GM12875 (cell line): Measurements from ENCODE around the gene NSMCE4A.
"Not testable (repeated sequence)": the region's sequence is repeated elsewhere in the genome, so short reads cannot be mapped to it uniquely, and the experiment has no call there.

Source experiments
- H3K4me3 ChIP-seq: one replicate; pipeline ENCODE4 v1.5.1; 2011; ENCODE audit warnings: low read depth, low read length, control low read depth
- CTCF ChIP-seq: IDR thresholded peaks from 2 replicates; pipeline ENCODE4 v1.5.1; 2011; ENCODE audit warnings: low read depth, mild to moderate bottlenecking, control low read depth, inconsistent platforms, low read length, moderate library complexity, borderline replicate concordance; ENCODE audit not compliant: insufficient read depth

Gene NSMCE4A

GRCh38 chr10:121984463-121984862 is 9.4 kb upstream of the NSMCE4A start:
- H3K4me3 ChIP-seq = no peak overlapping the region
- TF ChIP-seq CTCF = no peak

- H3K4me3 ChIP-seq = no peak overlapping the region
- no peak for TF ChIP-seq CTCF
These were observed 8.8 kb upstream of the NSMCE4A start for GRCh38 chr10:121983852-121984251.

- no peak for TF ChIP-seq CTCF
- no peak overlapping the region for H3K4me3 ChIP-seq
These were observed 6.3 kb upstream of the NSMCE4A start for GRCh38 chr10:121981346-121981745.

GRCh38 chr10:121978511-121978910 is 3.5 kb upstream of the NSMCE4A start:
- TF ChIP-seq CTCF = no peak
- no peak overlapping the region for H3K4me3 ChIP-seq

- no peak for TF ChIP-seq CTCF
- H3K4me3 ChIP-seq = no peak overlapping the region
These were observed 1.6 kb upstream of the NSMCE4A start for GRCh38 chr10:121976607-121977006.

GRCh38 chr10:121975295-121976086 is 474 bp upstream of the NSMCE4A start:
- no peak for TF ChIP-seq CTCF
- H3K4me3 ChIP-seq = peak overlapping the region; percentile 75

GRCh38 chr10:121974019-121974534 is 940 bp downstream of the NSMCE4A start:
- H3K4me3 ChIP-seq = peak overlapping the region; percentile 75

GRCh38 chr10:121969086-121969485 is 5.9 kb downstream of the NSMCE4A start:
- H3K4me3 ChIP-seq = not testable (repeated sequence)

More at GRCh38 chr10:121974019-121974534, 940 bp downstream of the NSMCE4A start:
- TF ChIP-seq CTCF = no peak
